DMS53 (cell line): Measurements from ENCODE around the gene ITGB7.
"Not testable (repeated sequence)": the region's sequence is repeated elsewhere in the genome, so short reads cannot be mapped to it uniquely, and the experiment has no call there.

Experiments
- DNase-seq: peaks from one replicate; lab custom pipeline; 2025; lab: John Stamatoyannopoulos, UW

Gene ITGB7

GRCh38 chr12:53217051-53217930 is 10.2 kb upstream of the ITGB7 start:
- no peak for DNase-seq

- no peak for DNase-seq
Measured at GRCh38 chr12:53215497-53215896, 8.4 kb upstream of the ITGB7 start.

- DNase-seq, result no peak
Measured at GRCh38 chr12:53214687-53215455, 7.8 kb upstream of the ITGB7 start.

GRCh38 chr12:53214221-53214620 is 7.2 kb upstream of the ITGB7 start:
- no peak for DNase-seq

- peak; percentile 89 for DNase-seq
Measured at GRCh38 chr12:53213348-53213747, 6.3 kb upstream of the ITGB7 start.

- DNase-seq, result peak; percentile 58
Measured at GRCh38 chr12:53212931-53213330, 5.9 kb upstream of the ITGB7 start.

- DNase-seq, result no peak
Measured at GRCh38 chr12:53211476-53212381, 4.7 kb upstream of the ITGB7 start.

GRCh38 chr12:53210843-53211242 is 3.8 kb upstream of the ITGB7 start:
- no peak for DNase-seq

- DNase-seq, result no peak
Measured at GRCh38 chr12:53208877-53209463, 1.9 kb upstream of the ITGB7 start.

GRCh38 chr12:53208435-53208834 is 1.4 kb upstream of the ITGB7 start:
- no peak for DNase-seq

- no peak for DNase-seq
Measured at GRCh38 chr12:53205747-53206419, 1.2 kb downstream of the ITGB7 start.

GRCh38 chr12:53204351-53204750 is 2.7 kb downstream of the ITGB7 start:
- DNase-seq, result no peak

- DNase-seq, result not testable (repeated sequence)
Measured at GRCh38 chr12:53202316-53202715, 4.7 kb downstream of the ITGB7 start.

GRCh38 chr12:53201639-53202038 is 5.4 kb downstream of the ITGB7 start:
- DNase-seq, result no peak

- no peak for DNase-seq
Measured at GRCh38 chr12:53201177-53201541, 5.9 kb downstream of the ITGB7 start.

GRCh38 chr12:53200458-53201176 is 6.4 kb downstream of the ITGB7 start:
- DNase-seq, result no peak

- no peak for DNase-seq
Measured at GRCh38 chr12:53200107-53200457, 7.0 kb downstream of the ITGB7 start.

GRCh38 chr12:53199700-53200099 is 7.4 kb downstream of the ITGB7 start:
- no peak for DNase-seq

- peak; percentile 65 for DNase-seq
Measured at GRCh38 chr12:53198486-53199110, 8.5 kb downstream of the ITGB7 start.

GRCh38 chr12:53197011-53197640 is 9.9 kb downstream of the ITGB7 start:
- DNase-seq, result peak; percentile 95
